Fibroblast of the aortic adventitia (primary cell): ENCODE data around the gene INMT. TPM values are rescaled to one million over a fixed set of nuclear protein-coding genes. Genes with fewer than 3 reads are reported as not detected.

Experiments used
- DNase-seq: peaks from one replicate; pipeline ENCODE4 v3.0.0-alpha.2; 2010; ENCODE audit warnings: low read depth
- H3K4me3 ChIP-seq: 2 replicates; pipeline ENCODE4 v1.5.1; 2011; ENCODE audit warnings: low read depth, mild to moderate bottlenecking, control low read depth, low read length, moderate library complexity
- CTCF ChIP-seq: IDR thresholded peaks from 2 replicates; pipeline ENCODE4 v1.5.1; 2011; ENCODE audit warnings: mild to moderate bottlenecking, low read length, control low read depth, inconsistent platforms; ENCODE audit not compliant: insufficient read depth
- total RNA-seq: library from RNA; depleted of rRNA; stranded (reverse); fragments of >200 nt; gene quantifications from 2 replicates; pipeline ENCODE4 v1.2.3, GENCODE V29; 2012; ENCODE audit warnings: low replicate concordance

INMT gene
- 2.5 and 219 TPM in 2 replicates for total RNA-seq

- peak within 1 kb of the TSS; percentile 45 for H3K4me3 ChIP-seq
- TF ChIP-seq CTCF = no peak
- DNase-seq = no peak
These were observed at the start of gene INMT for GRCh38 chr7:30751696-30752273. INMT (plus strand) TSS chr7:30752135; CDS start chr7:30752151, 16 bp downstream.

GRCh38 chr7:30702200-30702599 lies 49.7 kb upstream of the INMT start:
- DNase-seq = no peak
- TF ChIP-seq CTCF = no peak
- no peak overlapping the region for H3K4me3 ChIP-seq

GRCh38 chr7:30703756-30704155 lies 48.2 kb upstream of the INMT start:
- no peak for TF ChIP-seq CTCF
- no peak overlapping the region for H3K4me3 ChIP-seq
- no peak for DNase-seq

- no peak for DNase-seq
- no peak overlapping the region for H3K4me3 ChIP-seq
- TF ChIP-seq CTCF = no peak
These were observed 46.9 kb upstream of the INMT start for GRCh38 chr7:30705008-30705407.

- no peak overlapping the region for H3K4me3 ChIP-seq
- no peak for DNase-seq
- no peak for TF ChIP-seq CTCF
These were observed 46.3 kb upstream of the INMT start for GRCh38 chr7:30705596-30705995.

- TF ChIP-seq CTCF = no peak
- no peak for DNase-seq
- H3K4me3 ChIP-seq = no peak overlapping the region
These were observed 45.6 kb upstream of the INMT start for GRCh38 chr7:30706316-30706715.

- no peak for TF ChIP-seq CTCF
- H3K4me3 ChIP-seq = no peak overlapping the region
- no peak for DNase-seq
These were observed 45.0 kb upstream of the INMT start for GRCh38 chr7:30706908-30707307.
